AG20443 (cell line): ENCODE data around the gene SLC33A1.

Experiments
- DNase-seq: peaks from one replicate; pipeline ENCODE4 v3.0.0; 2012; ENCODE audit warnings: low spot score, mixed read lengths

Gene SLC33A1

GRCh38 chr3:155790272-155790925 is 63.8 kb downstream of the SLC33A1 start:
- DNase-seq, result no peak

DNA sequence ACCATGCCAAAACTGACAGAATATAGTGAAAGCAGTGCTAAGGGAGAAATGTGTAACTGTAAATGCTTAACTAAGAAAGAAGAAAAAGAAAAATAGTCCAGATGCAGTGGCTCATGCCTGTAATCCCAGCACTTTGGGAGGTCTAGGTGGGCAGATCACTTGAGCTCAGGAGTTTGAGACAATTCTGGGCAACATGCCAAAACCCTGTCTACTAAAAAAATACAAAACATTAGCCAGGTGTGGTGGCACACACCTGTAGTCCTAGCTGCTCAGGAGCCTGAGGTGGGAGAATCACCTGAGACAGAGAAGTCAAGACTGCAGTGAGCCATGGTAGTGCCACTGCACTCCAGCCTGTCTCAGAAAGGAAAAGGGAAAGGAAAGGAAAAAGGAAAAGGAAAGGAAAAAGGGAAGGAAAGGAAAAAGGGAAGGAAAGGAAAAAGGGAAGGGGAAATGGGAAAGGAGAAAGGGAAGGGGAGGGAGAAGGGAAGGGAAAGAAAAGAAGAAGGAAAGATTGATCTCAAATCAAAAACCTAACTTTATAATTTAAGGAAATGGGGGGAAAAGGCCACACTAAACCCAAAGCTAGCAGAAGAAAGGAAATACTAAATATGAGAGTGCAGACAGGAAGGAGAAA is 68.4 kb downstream of the SLC33A1 start:
- no peak for DNase-seq

GRCh38 chr3:155782390-155782953 is 71.8 kb downstream of the SLC33A1 start:
- DNase-seq, result no peak

DNA sequence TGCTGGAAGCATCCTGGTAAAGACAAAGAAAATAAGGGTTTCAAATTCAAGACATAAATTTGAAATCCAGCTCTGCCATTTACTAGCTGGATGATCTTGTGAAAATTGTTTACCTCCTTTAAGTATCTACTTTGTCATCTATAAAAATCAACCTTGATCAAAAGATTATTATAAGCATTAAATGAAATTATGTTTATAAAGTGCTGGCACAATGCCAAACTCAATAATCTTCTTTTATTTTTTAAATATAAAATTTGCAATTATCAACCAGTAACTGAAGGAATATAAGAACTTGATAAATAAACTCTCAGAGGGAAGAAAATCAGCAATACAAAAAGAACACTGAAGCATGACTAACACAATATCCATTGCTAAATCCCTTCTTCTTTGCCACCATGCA is 73.9 kb downstream of the SLC33A1 start:
- no peak for DNase-seq

GRCh38 chr3:155778462-155778861 is 75.8 kb downstream of the SLC33A1 start:
- peak; percentile 10 for DNase-seq

- DNase-seq, result no peak
Observed at GRCh38 chr3:155772801-155773200, 81.4 kb downstream of the SLC33A1 start.

- DNase-seq, result no peak
Observed at GRCh38 chr3:155771126-155771525, 83.1 kb downstream of the SLC33A1 start.
